ENCODE measurements around the gene NHSL2. TPM values are rescaled to one million over a fixed set of nuclear protein-coding genes. Genes with fewer than 3 reads are reported as not detected.
A peak's percentile ranks its signal among the peaks of the same experiment; 100 is the strongest.

NHSL2 gene
- polyA plus RNA-seq, 3 donors = 8.6 to 10.1 (median 9.5) TPM

DNA sequence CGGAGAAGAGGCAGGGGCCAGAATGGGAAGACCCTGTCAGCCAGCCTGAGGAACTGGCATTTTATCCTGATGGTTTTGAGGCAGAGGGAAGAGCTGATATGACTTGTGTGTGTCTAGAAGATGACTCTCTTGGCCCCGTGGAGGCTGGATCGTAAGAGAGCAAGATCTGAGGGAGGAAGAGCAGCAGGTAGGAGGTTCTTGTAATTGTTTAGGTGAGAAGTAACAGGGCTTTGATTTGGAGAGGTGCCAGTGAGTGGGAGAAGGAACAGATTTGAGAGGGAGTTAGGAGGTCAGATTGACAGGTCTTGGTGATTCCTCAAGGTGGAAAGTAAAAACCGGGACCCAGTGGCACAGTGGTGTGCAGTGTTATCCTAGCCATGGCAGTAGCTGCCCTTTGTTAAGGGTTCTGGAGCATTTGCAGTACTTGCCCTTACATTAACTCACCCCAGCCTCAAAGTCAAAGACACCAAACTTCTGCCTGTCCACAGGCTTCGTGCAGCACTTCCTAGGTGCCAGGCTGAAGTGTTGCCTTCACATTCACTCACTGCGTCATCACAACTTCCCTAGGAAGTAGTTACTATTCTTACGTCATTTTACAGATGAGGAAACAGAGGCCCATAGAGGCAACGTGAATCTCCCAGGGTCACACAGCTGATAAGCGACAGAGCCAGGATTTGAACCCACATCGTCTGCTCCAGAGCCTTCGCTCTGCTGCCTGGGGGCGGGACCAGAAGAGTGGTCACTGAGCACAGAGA is 197.4 kb downstream of the NHSL2 start:
- no peak for DNase-seq

DNA sequence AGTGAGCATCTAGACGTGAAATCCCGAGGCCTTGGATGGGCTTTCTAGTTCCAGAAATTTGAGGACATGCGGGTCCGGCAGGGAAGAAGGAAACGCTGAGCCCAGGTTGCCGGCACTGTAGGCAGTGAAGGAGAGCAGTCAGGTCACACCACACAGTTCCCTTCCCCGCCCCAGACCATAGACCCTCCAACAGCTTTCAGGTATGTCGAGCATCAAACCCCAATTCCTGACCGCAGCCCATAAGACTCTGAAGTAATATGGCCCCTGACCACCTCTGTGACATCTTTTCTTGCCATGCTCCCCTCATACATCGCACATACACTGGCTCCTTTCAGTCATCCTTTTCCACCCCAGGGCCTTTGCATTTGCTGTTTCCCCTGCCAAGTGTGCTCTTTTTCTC is 198.0 kb downstream of the NHSL2 start:
- no peak for DNase-seq

DNA sequence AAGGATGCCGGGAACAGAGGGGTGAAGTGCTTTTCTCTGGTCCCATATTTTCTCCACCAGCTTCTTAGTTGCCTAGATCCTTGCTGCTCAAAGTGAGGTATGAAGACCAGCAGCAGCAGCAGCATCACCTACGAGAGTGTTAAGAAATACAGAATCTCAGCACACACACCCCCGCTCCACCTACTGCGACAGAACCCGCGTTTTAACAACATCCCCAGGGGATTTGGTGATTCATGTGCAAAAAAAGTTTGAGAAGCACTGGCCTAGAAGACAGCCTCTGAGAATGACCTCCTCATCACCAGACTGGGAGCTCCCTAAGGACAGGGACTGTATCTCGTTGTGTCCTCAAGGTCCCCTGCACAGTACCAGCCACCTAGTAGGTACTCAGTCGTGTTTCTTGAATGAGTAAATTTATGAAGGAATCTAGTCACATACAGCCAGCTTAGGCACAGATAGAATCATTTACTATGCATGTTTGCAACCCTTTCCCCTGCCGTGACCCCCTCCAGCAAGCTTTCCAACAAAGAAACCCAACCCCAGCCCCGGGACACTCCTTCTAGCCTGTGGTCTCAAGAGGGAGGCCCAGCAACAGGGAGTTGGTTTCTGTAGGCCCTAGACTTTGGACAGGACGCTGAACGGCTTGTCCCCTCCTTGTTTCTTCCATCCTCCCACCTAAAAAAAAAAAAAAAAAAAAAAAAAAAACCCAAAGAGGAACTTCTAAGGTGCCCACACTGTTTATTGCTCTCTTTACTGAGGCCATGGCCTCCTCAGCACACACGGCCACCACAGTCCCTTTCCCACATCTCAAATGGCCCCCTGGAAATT is 199.6 kb downstream of the NHSL2 start:
- DNase-seq = no peak

DNA sequence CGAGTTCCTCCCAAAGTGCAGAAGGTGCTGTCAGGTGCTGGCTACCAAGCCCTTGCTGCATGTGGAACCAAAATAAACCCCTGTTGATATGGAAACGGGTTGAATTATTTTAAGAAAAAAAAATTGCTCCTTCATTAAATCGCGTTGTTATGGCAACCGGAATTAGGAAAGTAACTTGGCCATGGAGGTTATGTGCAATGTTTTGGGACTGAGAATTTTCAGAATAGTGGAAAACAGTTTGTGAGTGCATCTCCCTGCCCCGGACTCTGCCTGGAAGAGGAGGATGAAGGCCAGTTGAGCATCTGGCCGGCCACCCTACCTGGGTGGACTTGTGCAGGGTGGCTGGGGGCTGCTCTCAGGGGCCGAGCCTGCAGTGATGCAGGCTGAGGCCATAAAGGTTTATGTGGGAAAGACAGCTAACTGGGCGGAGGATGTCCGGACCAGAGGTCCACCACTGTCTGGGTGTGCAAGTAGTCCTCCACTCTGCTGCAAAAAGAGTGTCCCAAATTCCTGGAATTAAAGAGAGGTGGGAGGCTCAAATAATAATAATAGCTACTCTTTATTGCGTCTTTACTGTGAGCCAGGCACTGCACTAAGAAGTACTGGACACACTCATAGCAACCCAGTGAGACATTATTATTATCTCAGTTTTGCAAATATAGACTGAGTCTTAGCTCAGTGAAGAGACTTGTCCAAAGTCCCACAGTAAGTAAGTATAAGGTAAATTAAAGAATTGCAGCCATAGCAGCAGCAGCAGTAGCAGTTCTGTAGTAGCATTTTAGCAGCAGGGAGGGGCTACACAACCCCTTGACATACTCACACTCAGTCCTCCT is 200.4 kb downstream of the NHSL2 start:
- no peak for DNase-seq

DNA sequence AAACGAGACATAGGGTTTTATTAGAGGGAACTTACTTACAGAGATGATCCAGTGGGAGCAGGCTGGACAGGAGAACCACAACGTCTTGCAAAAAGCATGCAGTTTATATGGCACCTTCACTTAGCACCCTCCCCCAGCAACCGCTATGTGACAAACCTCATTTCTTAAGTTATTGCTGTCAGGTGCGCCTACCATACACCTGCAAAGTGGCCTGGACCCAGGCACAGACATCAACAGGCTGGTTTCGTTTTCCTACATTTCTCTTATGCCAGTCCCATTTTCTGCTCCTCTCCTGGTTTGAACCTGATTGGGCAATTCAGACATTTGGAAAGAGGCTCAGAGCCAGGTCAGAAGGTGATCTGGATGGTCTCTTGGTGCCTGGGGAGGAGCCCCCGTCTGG is 202.8 kb downstream of the NHSL2 start:
- DNase-seq = no peak

DNA sequence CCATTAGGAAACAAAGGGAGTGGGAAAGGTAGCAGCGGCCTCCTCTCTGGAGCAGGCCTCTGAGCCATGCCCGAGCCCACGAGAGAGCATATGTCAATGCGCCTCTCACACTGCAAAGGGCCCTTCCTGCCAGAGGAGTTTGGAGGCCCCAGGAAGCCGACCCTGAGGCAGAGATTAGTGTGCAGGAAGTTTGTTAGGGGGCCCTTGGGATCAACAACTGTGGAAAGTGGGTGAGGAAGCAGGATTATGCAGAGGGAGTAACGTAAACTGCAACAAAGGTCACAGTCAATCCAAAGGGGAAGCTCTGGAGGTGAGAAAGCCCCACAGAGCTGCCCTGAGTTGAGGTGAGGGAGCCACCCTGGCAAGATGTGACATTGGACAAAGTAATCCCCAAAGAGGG is 203.7 kb downstream of the NHSL2 start:
- no peak for DNase-seq

DNA sequence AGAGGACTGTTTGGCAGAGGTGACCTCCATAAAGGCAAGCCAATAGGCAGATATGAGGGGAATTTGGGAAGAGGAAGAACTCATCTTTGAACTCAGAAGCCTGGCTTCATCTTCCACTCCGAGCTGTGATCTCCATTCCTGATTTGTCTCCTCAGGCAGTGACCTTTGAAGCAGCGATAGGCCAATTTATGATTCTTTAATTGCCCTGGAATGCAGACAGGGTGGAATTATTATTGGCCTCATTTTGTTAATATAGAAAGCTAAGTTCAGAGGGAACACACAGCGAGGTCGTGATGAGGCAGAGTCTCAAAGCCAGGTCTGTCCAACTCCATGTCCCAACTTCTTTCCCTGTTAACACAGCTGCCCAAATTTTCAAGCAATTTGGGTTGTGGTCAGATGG is 204.2 kb downstream of the NHSL2 start:
- no peak for DNase-seq

DNA sequence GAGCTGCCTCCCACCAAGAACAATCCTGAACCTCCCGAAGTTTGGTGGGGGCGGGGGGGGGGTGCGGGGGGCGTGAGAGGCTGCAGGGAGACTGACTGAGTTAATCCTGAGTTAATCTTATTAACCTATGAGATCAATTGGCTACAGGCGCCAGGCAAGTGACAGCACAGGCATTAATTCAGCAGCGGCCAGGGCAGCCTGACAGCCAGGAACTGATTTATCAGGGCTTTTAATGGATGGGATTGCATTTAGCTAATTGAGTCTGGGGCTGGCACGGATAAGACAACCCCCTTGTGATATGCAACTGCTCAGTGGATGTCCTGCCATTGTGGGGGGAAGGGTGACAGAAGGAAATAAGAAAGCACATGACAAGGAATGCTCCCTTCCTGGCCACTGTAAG is 204.7 kb downstream of the NHSL2 start:
- no peak for DNase-seq

DNA sequence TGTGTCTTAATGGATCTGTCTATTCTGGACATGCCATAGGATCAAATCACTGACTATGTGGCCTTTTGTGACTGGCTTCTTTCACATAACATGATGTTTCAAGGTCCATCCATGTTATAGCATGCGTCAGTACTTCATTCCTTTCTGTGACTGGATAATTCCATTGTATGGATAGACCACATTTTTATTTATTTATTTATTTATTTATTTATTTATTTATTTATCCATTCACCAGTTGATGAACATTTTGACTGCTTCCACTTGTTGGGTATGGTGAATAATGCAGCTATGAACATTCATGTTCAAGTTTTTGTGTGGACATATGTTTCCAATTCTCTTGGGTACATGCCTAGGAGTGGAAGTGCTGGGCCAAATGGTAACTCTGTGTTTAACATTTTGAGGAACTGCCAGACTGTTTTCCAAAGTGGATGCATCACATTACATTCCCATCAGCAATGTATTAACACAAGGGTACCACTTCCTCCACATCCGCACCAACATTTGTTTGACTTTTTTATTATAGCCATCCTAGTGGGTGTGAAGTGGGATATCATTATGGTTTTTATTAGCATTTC is 207.1 kb downstream of the NHSL2 start:
- no peak for DNase-seq

DNA sequence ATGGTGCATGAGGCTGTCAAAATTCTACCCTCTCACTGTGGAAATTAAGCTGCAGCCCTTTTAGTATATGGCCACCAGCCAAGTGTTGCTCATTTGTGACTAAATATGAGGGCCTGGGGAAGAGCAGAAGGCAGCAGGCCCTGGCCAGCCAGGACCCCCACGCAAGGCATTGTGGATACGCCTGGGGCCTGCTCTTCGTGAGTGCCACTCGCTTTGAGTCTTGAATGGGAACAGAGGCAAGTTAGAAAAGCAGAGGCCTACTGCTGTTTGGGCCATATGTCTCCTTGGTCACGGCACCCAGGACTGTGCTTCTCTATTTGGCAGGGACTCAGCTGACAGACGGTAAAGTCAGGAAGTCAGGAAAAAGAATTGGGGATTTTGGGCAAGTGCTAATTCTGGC is 210.2 kb downstream of the NHSL2 start:
- DNase-seq = no peak

DNA sequence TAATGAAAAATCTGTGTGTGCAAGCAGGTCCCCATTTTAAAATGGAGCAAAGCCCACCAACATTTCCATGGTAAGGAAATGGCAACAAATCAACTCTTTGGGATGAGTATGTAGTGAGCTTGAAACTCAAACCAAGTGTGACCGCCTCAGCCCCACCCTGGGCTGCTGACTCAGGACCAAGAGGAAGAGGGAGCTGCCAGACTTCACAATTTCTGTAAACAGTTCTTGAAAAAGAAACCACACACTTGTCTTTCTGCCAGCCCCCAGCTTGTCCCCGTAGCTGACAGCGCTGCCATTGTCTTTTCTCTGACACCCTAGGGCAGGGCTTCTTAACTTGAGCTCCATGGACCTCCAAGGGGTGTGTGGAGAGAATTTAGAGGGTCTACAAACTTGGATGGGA is 210.7 kb downstream of the NHSL2 start:
- DNase-seq = no peak

DNA sequence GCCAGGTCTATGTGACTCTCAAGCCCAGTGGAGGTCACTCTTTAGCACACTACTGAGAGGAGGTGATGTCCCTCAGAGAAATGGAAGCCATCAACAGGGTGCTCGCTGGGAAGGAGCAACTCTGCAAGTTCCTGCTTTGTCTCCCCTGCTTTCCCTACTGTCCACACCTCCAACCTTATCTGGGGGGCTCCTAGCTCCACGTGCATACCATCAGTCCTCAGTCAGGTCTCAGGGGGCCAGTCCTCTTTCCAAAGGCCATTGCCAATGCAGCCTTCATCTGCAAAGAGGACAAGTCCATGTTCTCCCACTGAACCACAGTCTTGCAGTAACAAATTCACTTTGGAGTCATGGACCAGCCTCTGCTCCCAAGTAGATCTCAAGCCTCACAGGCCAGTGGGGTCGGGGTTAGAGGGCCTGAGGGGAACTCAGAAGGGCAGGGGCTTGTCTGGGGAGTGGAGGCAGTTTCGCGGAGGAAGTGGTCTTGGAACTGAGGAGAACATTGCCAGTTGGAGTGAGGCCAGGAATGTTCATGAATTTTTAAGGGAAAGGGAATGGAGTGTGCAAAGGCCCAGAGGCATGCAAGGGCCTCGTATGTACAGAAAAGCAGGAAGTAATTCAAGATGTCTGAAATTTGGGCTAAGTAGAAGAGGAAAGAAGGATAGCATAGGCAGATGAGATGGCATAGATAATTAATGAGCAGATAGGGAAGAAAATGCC is 212.1 kb downstream of the NHSL2 start:
- DNase-seq = no peak

DNA sequence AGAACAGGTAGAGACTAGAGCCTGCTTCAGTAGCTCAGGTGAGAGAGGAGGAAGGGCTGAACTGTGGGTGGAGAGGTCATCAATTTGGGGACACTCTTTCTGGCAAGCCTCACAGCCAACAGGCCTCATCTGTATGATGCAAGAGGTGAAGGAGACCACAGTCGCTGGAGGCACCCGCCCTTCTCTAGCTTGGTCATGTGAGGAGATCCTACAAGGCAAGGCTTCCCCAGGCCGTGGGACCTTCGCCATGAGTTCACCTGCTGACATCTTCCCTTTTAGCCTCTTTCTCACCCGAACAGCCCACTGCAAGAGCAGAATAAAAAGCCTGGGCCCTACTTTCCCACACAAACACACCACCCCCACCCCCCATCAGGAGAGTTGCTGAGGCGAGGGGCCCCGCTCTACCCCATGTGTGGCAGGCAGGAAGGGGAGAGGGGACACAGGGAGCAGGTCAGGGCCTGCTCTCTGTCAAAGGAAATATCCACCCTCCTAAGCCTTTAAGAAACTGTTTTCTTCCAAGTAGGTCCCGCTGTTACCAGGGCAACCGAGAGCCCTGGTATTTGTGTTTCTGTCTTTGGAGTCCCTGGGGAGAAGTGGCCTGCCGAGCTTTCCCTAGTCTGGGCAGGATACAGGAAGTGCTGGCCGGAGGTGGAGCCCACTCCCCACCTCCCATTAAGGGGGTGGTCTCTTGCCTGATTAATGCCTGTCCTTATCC is 213.0 kb downstream of the NHSL2 start:
- peak; percentile 83 for DNase-seq

DNA sequence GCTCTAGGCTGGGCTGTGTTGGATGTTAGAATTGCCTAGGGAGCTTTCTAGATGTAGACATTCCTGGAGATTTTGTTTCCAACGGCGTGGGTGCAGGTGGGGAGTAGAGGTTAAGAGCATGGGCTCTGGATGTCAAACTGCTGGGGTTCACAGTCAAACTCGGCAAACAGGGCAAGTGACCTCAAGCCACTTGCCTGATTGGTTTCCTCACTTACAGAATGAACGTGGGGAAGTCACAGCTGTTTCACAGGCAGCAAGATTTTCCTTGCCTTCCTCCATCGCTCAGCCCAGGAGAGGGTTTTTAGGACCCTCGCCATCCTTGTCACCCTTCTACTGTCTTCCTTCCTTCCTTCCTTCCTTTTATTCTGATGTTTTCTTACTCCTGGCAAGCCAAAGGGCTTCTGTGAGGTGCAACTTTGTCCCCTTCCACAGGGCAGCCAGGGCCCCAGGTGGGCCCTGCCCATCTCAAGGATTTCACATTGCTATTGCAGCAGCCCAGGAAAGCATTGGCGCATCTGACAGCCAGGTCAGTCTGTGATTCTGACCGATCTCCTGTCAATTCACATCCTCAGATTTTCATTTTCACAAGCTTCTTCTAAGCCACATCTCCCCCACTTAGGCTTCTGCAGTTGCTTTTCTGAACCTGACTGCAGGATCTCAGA is 214.0 kb downstream of the NHSL2 start:
- no peak for DNase-seq

DNA sequence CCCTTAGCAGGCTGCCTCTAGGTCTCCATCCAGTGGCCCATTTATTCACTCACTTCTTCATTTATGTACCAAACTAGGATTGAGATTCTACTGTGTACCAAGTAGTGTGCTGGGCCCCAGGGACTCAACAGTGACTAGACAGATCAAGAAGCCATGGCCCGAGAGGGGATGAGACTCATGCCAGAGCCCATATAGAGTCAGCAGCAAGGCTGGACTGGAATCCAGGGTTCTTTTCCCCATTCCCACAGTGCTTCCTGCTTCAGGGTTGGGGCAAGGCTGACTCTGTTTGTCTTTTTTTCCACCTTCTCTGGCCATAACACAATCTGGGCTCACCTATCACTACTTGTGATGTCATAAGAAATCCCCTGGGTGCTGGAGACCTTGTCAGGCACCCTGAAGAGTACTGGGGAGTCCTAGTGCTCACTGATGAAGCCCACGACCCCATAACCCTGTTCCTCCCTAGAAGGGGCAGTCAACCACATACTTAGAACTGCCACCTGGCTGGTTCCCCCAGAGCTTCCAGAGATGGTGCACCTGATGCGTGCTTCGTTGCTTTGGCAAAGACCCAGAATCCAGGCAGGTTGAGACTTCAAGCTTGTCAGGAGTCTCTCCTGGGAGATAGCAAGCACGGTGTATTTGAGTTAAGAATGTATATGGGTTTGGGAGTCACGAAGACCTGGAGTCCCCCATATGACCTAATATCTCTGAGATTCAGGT is 214.8 kb downstream of the NHSL2 start:
- DNase-seq = no peak

DNA sequence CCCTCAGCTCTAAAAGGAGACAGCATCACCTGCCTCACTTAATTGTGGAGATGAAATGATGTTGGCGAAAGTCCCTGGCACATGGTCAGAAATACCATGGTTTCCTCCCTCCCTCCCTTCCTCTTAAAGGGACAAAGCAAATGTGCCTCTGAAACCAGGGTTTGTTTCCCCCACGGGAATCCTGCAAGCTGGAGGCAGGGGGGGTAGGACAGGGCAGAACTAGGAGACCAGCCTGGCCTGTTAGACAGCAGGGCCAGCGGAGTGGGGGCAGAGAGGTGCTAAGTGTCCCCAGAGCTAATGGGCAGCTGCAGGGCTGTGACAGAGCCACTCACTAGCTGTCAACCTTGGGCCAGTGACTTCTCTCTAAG is 215.4 kb downstream of the NHSL2 start:
- no peak for DNase-seq

DNA sequence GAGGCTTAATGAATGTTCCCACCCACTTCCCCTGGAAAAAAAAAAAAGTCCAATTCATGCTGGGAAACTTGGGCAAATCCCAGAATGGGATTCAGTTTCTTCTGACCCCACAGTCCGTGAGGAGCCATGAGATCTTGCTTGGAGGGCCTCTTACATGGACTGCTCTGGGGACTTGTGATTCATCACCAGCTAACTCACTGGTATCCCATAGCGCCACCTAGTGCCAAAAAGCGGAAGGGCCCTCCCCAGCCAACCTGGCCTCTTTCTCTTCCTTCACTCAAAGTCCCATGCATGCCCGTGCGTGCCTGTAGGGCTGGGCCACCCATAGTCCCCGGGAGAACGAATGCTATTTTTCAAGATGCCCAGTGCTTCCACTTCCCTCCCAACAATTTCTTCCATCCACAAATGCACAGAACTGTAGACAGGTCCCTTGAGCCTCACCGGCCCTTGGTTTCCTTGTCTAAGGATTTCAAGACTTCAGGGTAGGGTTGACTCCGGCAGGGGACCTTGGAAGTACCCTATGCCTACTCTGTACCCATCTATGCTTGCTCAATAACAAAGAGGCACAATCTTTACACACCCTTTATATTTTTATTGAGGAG is 216.0 kb downstream of the NHSL2 start:
- peak; percentile 79 for DNase-seq

DNA sequence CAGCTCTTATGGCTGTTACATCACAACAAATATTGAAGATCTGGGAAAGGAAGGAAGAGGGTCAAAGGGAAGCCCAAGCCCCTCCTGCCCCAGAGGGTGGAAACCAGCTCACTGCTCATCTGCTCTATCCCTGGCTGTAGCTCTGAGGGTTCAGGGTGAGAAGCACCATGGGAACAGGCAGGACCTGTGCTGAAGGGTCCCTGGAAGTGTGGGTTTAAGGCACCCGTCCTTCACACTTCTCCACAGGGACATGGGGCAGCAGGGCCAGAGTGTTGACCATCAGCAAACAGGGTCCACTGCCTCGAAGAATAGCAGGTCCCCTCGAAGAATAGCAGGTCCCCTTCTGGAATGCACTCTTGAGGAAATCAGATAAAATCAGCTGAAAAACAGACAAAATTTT is 216.7 kb downstream of the NHSL2 start:
- DNase-seq = no peak

DNA sequence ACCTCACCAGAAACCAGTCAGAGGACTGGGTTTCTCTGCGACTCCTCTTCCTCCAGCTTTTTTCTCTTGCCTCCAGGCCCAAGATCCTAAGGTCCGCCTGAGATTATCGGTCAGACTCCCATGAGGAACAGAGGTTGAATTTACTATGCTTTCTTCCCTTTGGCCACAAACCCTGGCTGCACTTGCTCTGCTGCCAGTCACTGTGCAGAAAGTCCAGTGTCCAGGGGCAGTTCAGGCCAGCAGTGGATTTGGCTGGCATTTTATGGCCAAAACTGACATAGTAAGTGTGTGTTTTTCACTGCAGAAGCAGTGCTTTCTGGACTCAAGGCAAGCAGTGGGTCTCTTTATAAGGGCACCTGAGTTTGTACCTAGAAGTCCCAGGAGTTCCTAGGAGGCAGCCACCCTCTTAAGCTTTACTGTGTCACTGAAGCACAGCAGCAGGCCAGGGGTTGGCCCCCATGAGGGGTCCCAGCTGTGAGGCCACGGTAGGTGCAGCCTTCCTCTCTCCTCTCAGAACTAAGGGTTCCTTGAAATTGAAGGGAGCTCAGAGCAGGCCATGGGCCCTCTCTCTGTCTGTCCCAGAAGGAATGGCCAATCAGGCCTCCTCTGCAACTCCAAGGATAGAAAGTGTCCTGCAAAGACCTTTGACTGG is 217.7 kb downstream of the NHSL2 start:
- no peak for DNase-seq
